ENCODE results near the gene CDC14B.

Gene CDC14B

GRCh38 chr9:96497117-96497399 lies 122.6 kb downstream of the CDC14B start:
- TF ChIP-seq CTCF (IDR thresholded peaks at IDR 0.05; ENCODE audit: poor library complexity, severe bottlenecking): no peak
- DNase-seq (ENCODE audit: low spot score) (no peak), ATAC-seq (ENCODE audit: low read depth) (no peak)
- no peaks in the 10 kb centered on the region for H3K4me1 ChIP-seq (ENCODE audit: insufficient read depth, poor library complexity, severe bottlenecking)
- H3K27ac ChIP-seq (ENCODE audit: poor library complexity, severe bottlenecking): no peak overlapping the region
- H3K9me3 ChIP-seq (ENCODE audit: severe bottlenecking): no peaks in the 10 kb centered on the region
- H3K4me3 ChIP-seq (ENCODE audit: severe bottlenecking): no peak overlapping the region
- no peaks in the 10 kb centered on the region for H3K27me3 ChIP-seq (ENCODE audit: insufficient read depth, poor library complexity, severe bottlenecking)
- H3K36me3 ChIP-seq (ENCODE audit: low read depth): no peaks in the 10 kb centered on the region

GRCh38 chr9:96496368-96497116 lies 123.1 kb downstream of the CDC14B start:
- Histone ChIP-seq H3K27me3 (ENCODE audit: insufficient read depth, poor library complexity, severe bottlenecking) (no peaks in the 10 kb centered on the region), H3K27ac (ENCODE audit: poor library complexity, severe bottlenecking) (no peak overlapping the region), H3K36me3 (ENCODE audit: low read depth) (no peaks in the 10 kb centered on the region), H3K9me3 (ENCODE audit: severe bottlenecking) (no peaks in the 10 kb centered on the region), H3K4me1 (ENCODE audit: insufficient read depth, poor library complexity, severe bottlenecking) (no peaks in the 10 kb centered on the region), H3K4me3 (ENCODE audit: severe bottlenecking) (no peak overlapping the region)
- DNase-seq (ENCODE audit: low spot score) (no peak), ATAC-seq (ENCODE audit: low read depth) (no peak)
- TF ChIP-seq CTCF (IDR thresholded peaks at IDR 0.05; ENCODE audit: poor library complexity, severe bottlenecking): no peak

GRCh38 chr9:96495341-96495740 lies 124.3 kb downstream of the CDC14B start:
- no peaks in the 10 kb centered on the region for H3K27me3 ChIP-seq (ENCODE audit: insufficient read depth, poor library complexity, severe bottlenecking)
- no peak for TF ChIP-seq CTCF (IDR thresholded peaks at IDR 0.05; ENCODE audit: poor library complexity, severe bottlenecking)
- no peak for DNase-seq (ENCODE audit: low spot score)
- H3K9me3 ChIP-seq (ENCODE audit: severe bottlenecking): no peaks in the 10 kb centered on the region
- H3K4me1 ChIP-seq (ENCODE audit: insufficient read depth, poor library complexity, severe bottlenecking): no peaks in the 10 kb centered on the region
- no peak overlapping the region for H3K27ac ChIP-seq (ENCODE audit: poor library complexity, severe bottlenecking)
- no peak overlapping the region for H3K4me3 ChIP-seq (ENCODE audit: severe bottlenecking)
- no peak for ATAC-seq (ENCODE audit: low read depth)
- H3K36me3 ChIP-seq (ENCODE audit: low read depth): peaks cover 3% of the 10 kb centered on the region; the same call in 1 of the 2 replicates

GRCh38 chr9:96494215-96494800 lies 125.3 kb downstream of the CDC14B start:
- no peaks in the 10 kb centered on the region for H3K27me3 ChIP-seq (ENCODE audit: insufficient read depth, poor library complexity, severe bottlenecking)
- no peak for TF ChIP-seq CTCF (IDR thresholded peaks at IDR 0.05; ENCODE audit: poor library complexity, severe bottlenecking)
- ATAC-seq (ENCODE audit: low read depth) (no peak), DNase-seq (ENCODE audit: low spot score) (no peak)
- H3K4me3 ChIP-seq (ENCODE audit: severe bottlenecking): no peak overlapping the region
- no peak overlapping the region for H3K27ac ChIP-seq (ENCODE audit: poor library complexity, severe bottlenecking)
- no peaks in the 10 kb centered on the region for H3K4me1 ChIP-seq (ENCODE audit: insufficient read depth, poor library complexity, severe bottlenecking)
- H3K36me3 ChIP-seq (ENCODE audit: low read depth): peaks cover 8% of the 10 kb centered on the region; the same call in 1 of the 2 replicates
- H3K9me3 ChIP-seq (ENCODE audit: severe bottlenecking): no peaks in the 10 kb centered on the region

GRCh38 chr9:96493757-96494156 lies 125.9 kb downstream of the CDC14B start:
- no peak for TF ChIP-seq CTCF (IDR thresholded peaks at IDR 0.05; ENCODE audit: poor library complexity, severe bottlenecking)
- Histone ChIP-seq H3K27ac (ENCODE audit: poor library complexity, severe bottlenecking) (no peak overlapping the region), H3K27me3 (ENCODE audit: insufficient read depth, poor library complexity, severe bottlenecking) (no peaks in the 10 kb centered on the region), H3K36me3 (ENCODE audit: low read depth) (peaks cover 8% of the 10 kb centered on the region; the same call in 1 of the 2 replicates), H3K4me3 (ENCODE audit: severe bottlenecking) (no peak overlapping the region), H3K9me3 (ENCODE audit: severe bottlenecking) (no peaks in the 10 kb centered on the region), H3K4me1 (ENCODE audit: insufficient read depth, poor library complexity, severe bottlenecking) (no peaks in the 10 kb centered on the region)
- ATAC-seq (ENCODE audit: low read depth) (no peak), DNase-seq (ENCODE audit: low spot score) (no peak)
